Measurements from ENCODE around the gene ZMYM4.

DNA sequence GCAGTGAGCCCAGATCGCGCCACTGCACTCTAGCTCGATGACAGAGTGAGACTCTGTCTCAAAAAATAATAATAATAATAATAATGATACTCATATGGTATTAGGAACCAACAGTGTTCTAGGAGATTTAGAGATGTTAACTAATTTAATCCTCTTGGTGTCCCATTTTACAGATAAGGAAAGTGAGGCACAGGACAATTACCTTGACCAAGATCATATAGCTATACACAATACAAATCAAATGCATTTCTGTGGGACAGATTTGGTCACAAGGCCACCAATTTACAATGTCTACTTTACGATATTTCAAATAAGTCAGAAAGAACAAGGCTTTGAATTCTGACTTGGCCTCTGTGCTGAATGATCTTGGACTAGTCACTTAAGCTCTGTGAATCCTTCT, 2.2 kb upstream of the ZMYM4 start:
- TF ChIP-seq CTCF (IDR thresholded peaks at IDR 0.05) (no peak), EP300 (IDR thresholded peaks at IDR 0.05) (no peak), POLR2A (IDR thresholded peaks at IDR 0.05) (no peak)
